BLaER1 treated with 17β-estradiol and CSF1 and Interleukin-3, amounts not matched to agents 10 nM and 100 nM (cell line): ENCODE results near the gene ZCCHC7.

Experiments
- H3K27ac ChIP-seq, 11 experiments: shearing (Covaris generic); formaldehyde crosslinking; 2 replicates each; pipeline ENCODE4 v1.8.1; 2022
- H3K27me3 ChIP-seq, 11 experiments: shearing (Covaris generic); formaldehyde crosslinking; 2 replicates each; pipeline ENCODE4 v1.8.1; 2022
- H3K36me3 ChIP-seq, 11 experiments: shearing (Covaris generic); formaldehyde crosslinking; 2 replicates each; pipeline ENCODE4 v1.8.1; 2022
- H3K4me1 ChIP-seq, 10 experiments: shearing (Covaris generic); formaldehyde crosslinking; 2 replicates each; pipeline ENCODE4 v1.8.1; 2022
- H3K4me2 ChIP-seq, 11 experiments: shearing (Covaris generic); formaldehyde crosslinking; 2 replicates each; pipeline ENCODE4 v1.8.1; 2022
- H3K4me3 ChIP-seq, 10 experiments: shearing (Covaris generic); formaldehyde crosslinking; 2 replicates each; pipeline ENCODE4 v1.8.1; 2022
- H3K9ac ChIP-seq, 11 experiments: shearing (Covaris generic); formaldehyde crosslinking; 2 replicates each; pipeline ENCODE4 v1.8.1; 2022
- H3K9me3 ChIP-seq, 11 experiments: shearing (Covaris generic); formaldehyde crosslinking; replicated peaks in 1 of 11; 2 replicates each; pipeline ENCODE4 v1.8.1; 2022
- H4K20me1 ChIP-seq, 11 experiments: shearing (Covaris generic); formaldehyde crosslinking; 2 replicates each; pipeline ENCODE4 v1.8.1; 2022
- Cebpa-rat ChIP-seq, 11 experiments: shearing (Covaris generic); IDR thresholded peaks; 2 replicates each; pipeline ENCODE4 v1.8.1; 2022

Gene ZCCHC7

DNA sequence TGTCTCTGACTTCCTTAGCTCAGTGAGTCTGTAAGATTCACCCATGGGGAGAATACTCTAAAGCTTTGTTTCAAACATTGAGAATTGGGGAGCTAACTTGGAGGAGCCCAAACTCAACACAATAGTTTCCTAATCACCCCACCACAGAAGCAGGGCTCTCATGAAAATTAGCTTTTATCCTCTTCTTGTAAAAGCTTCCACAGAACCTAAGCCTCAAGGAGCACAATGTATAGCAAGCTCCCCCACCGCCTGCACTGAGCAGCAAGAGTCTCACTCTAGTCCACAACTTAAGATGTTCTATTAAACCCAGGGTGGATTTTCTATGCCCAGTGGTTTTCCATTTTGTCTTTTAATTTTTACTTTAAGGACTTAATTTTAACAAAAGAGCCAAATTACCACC is 253.2 kb downstream of the ZCCHC7 start:
- no peak overlapping the region for H3K9ac ChIP-seq

DNA sequence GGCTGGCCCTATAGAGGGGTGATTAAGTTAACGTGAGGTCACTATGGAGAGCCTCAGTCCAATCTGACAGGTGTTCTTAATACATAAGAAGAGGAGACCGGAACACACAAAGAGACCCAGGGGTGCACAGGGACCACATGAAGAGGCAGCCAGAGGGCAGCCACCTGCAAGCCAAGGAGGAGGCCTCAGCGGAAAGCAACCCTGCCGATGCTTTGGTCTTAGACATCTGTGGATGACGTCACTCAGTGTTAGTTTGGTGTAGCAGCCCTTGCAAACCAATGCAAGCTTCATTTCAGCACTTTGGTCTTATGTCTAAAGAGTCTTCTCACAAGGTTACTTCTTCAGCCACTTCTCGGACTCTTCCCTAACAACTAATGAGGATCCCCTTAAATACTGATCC is 254.5 kb downstream of the ZCCHC7 start:
- peaks cover 26 to 72% (median 64%) of the 10 kb centered on the region in 10 experiments for H3K4me1 ChIP-seq
- no peaks in the 10 kb centered on the region for H3K27me3 ChIP-seq
- peak overlapping the region in 6 of 11 experiments; percentile 8 to 95 (median 47); a peak in 9 of 22 replicates for H3K27ac ChIP-seq
- no peak overlapping the region for H3K4me3 ChIP-seq
- H3K9me3 ChIP-seq: no peaks in the 10 kb centered on the region
- no peaks in the 10 kb centered on the region for H3K36me3 ChIP-seq
- H3K9ac ChIP-seq: peak overlapping the region in 1 of 11 experiments; percentile 19; a peak in 1 of 22 replicates
- TF ChIP-seq Cebpa-rat (IDR thresholded peaks at IDR 0.05): no peak
- H3K4me2 ChIP-seq: peak overlapping the region in 10 of 11 experiments; percentile 3 to 94 (median 63); a peak in 18 of 22 replicates
- H4K20me1 ChIP-seq: no peaks in the 10 kb centered on the region

More for the DNA sequence above, 253.2 kb downstream of the ZCCHC7 start:
- no peaks in the 10 kb centered on the region for H3K36me3 ChIP-seq
- no peak overlapping the region for H3K4me3 ChIP-seq
- no peaks in the 10 kb centered on the region for H4K20me1 ChIP-seq
- peak overlapping the region in 4 of 11 experiments; percentile 90 to 95 (median 93); a peak in 5 of 22 replicates for H3K27ac ChIP-seq
- no peak for TF ChIP-seq Cebpa-rat (IDR thresholded peaks at IDR 0.05)
- H3K4me2 ChIP-seq: peak overlapping the region in 6 of 11 experiments; percentile 82 to 94 (median 92); a peak in 10 of 22 replicates
- H3K4me1 ChIP-seq: peaks cover 34 to 85% (median 77%) of the 10 kb centered on the region in 10 experiments
- H3K9me3 ChIP-seq: no peaks in the 10 kb centered on the region
- no peaks in the 10 kb centered on the region for H3K27me3 ChIP-seq

GRCh38 chr9:37377688-37378612 is 257.6 kb downstream of the ZCCHC7 start:
- Histone ChIP-seq H3K4me1 (peaks cover 0 to 47% (median 41%) of the 10 kb centered on the region in 10 experiments; a peak in 16 of 20 replicates), H3K4me2 (no peak overlapping the region)
- no peak for TF ChIP-seq Cebpa-rat (IDR thresholded peaks at IDR 0.05)

GRCh38 chr9:37378613-37379004 is 258.2 kb downstream of the ZCCHC7 start:
- Histone ChIP-seq H3K27me3 (no peaks in the 10 kb centered on the region), H3K4me1 (peaks cover 0 to 47% (median 38%) of the 10 kb centered on the region in 10 experiments; a peak in 16 of 20 replicates), H3K9ac (no peak overlapping the region), H3K9me3 (peaks cover 0 to 8% (median 4%) of the 10 kb centered on the region in 11 experiments; a peak in 8 of 22 replicates), H3K27ac (no peak overlapping the region), H3K36me3 (no peaks in the 10 kb centered on the region), H4K20me1 (no peaks in the 10 kb centered on the region), H3K4me3 (no peak overlapping the region), H3K4me2 (no peak overlapping the region)
- no peak for TF ChIP-seq Cebpa-rat (IDR thresholded peaks at IDR 0.05)

More at GRCh38 chr9:37377688-37378612, 257.6 kb downstream of the ZCCHC7 start:
- no peaks in the 10 kb centered on the region for H3K36me3 ChIP-seq
- H3K27ac ChIP-seq: no peak overlapping the region
- H3K4me3 ChIP-seq: no peak overlapping the region
- H3K27me3 ChIP-seq: no peaks in the 10 kb centered on the region
- no peak overlapping the region for H3K9ac ChIP-seq
- H4K20me1 ChIP-seq: no peaks in the 10 kb centered on the region
- peaks cover 0 to 8% (median 4%) of the 10 kb centered on the region in 11 experiments; a peak in 8 of 22 replicates for H3K9me3 ChIP-seq

DNA sequence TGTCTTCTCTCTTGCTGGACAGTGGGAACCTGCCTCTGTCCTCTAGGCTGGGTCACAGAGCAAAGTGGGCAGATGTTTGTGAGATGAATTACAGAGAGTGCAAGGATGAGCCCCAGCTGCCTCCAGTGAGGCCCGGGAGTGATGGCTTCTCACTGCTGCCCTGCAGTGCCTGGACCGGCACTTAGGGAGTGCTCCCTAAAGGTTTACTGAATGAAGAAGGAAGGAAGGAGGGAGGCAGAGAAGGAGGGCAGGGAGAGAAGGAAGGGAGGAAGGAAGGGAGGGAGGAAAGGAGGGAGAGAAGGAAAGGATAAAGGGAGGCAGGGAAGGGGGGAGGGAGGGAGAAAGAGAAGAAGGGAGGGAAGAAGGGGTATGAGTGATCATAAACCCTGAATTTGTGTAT is 259.5 kb downstream of the ZCCHC7 start:
- TF ChIP-seq Cebpa-rat (IDR thresholded peaks at IDR 0.05): no peak
- Histone ChIP-seq H3K9ac (no peak overlapping the region), H3K27ac (no peak overlapping the region), H4K20me1 (no peaks in the 10 kb centered on the region), H3K9me3 (peaks cover 0 to 8% (median 4%) of the 10 kb centered on the region in 11 experiments; a peak in 8 of 22 replicates), H3K36me3 (no peaks in the 10 kb centered on the region; a peak in 1 of 22 replicates), H3K27me3 (no peaks in the 10 kb centered on the region), H3K4me3 (no peak overlapping the region), H3K4me2 (no peak overlapping the region), H3K4me1 (peaks cover 0 to 39% (median 27%) of the 10 kb centered on the region in 10 experiments; a peak in 16 of 20 replicates)

- H3K4me2 ChIP-seq: no peak overlapping the region
- TF ChIP-seq Cebpa-rat (IDR thresholded peaks at IDR 0.05): no peak
- peaks cover 0 to 8% (median 4%) of the 10 kb centered on the region in 11 experiments; a peak in 8 of 22 replicates for H3K9me3 ChIP-seq
- no peak overlapping the region for H3K4me3 ChIP-seq
- H3K27ac ChIP-seq: no peak overlapping the region
- no peaks in the 10 kb centered on the region for H3K27me3 ChIP-seq
- H3K36me3 ChIP-seq: no peaks in the 10 kb centered on the region; a peak in 1 of 22 replicates
- peaks cover 0 to 31% (median 20%) of the 10 kb centered on the region in 10 experiments; a peak in 16 of 20 replicates for H3K4me1 ChIP-seq
- no peak overlapping the region for H3K9ac ChIP-seq
- H4K20me1 ChIP-seq: no peaks in the 10 kb centered on the region
Observed at GRCh38 chr9:37380570-37380969, 260.2 kb downstream of the ZCCHC7 start.

GRCh38 chr9:37381094-37381741 is 260.8 kb downstream of the ZCCHC7 start:
- Histone ChIP-seq H3K27me3 (no peaks in the 10 kb centered on the region), H3K4me3 (no peak overlapping the region), H3K27ac (no peak overlapping the region), H4K20me1 (no peaks in the 10 kb centered on the region), H3K9me3 (peaks cover 0 to 8% (median 4%) of the 10 kb centered on the region in 11 experiments; a peak in 8 of 22 replicates), H3K4me1 (peaks cover 0 to 25% (median 14%) of the 10 kb centered on the region in 10 experiments; a peak in 13 of 20 replicates), H3K36me3 (no peaks in the 10 kb centered on the region; a peak in 1 of 22 replicates), H3K9ac (no peak overlapping the region), H3K4me2 (no peak overlapping the region)
- no peak for TF ChIP-seq Cebpa-rat (IDR thresholded peaks at IDR 0.05)

GRCh38 chr9:37382161-37382981 is 262.0 kb downstream of the ZCCHC7 start:
- Histone ChIP-seq H3K27me3 (no peaks in the 10 kb centered on the region), H3K27ac (peak overlapping the region in 1 of 11 experiments; percentile 25; a peak in 1 of 22 replicates)

More at GRCh38 chr9:37382161-37382981, 262.0 kb downstream of the ZCCHC7 start:
- H3K36me3 ChIP-seq: no peaks in the 10 kb centered on the region; a peak in 1 of 22 replicates
- peaks cover 0 to 8% (median 4%) of the 10 kb centered on the region in 11 experiments; a peak in 8 of 22 replicates for H3K9me3 ChIP-seq
- TF ChIP-seq Cebpa-rat (IDR thresholded peaks at IDR 0.05): no peak
- no peak overlapping the region for H3K9ac ChIP-seq
- H3K4me1 ChIP-seq: peaks cover 0 to 25% (median 18%) of the 10 kb centered on the region in 10 experiments; a peak in 14 of 20 replicates
- peak overlapping the region in 5 of 11 experiments; percentile 15 to 44 (median 23); a peak in 5 of 22 replicates for H3K4me2 ChIP-seq
- no peaks in the 10 kb centered on the region for H4K20me1 ChIP-seq
- no peak overlapping the region for H3K4me3 ChIP-seq
